GM12878 (cell line): Measurements from ENCODE around the gene FDXR. TPM values are rescaled to one million over a fixed set of nuclear protein-coding genes. Genes with fewer than 3 reads are reported as not detected.

Source experiments
- ATAC-seq: fragments of 200-7000 bp; cut with Tn5 transposase; 3 replicates; pipeline ENCODE4 v1.9.1; 2020; ENCODE audit warnings: mild to moderate bottlenecking, moderate library complexity
- BruUV-seq: library from RNA; stranded (reverse); fragments of 400-500 nt; replicated peaks from 2 replicates; lab custom pipeline; 2021; lab: Mats Ljungman, UMichigan
- CTCF ChIA-PET: fragments of 300-600 bp; sonication (Branson Sonifier 250); formaldehyde crosslinking; extraction: SDS; loops from one replicate; lab custom pipeline; 2021; ENCODE audit warnings: inconsistent platforms; lab: Yijun Ruan, JAX
- POLR2A ChIA-PET: fragments of 350-600 bp; formaldehyde crosslinking; extraction: SDS; loops from one replicate; lab custom pipeline; 2021; ENCODE audit warnings: inconsistent platforms; lab: Charles Lee
- RAD21 ChIA-PET: fragments of 300-600 bp; sonication (Branson Sonifier 250); formaldehyde crosslinking; loops from one replicate; lab custom pipeline; 2023; ENCODE audit warnings: antibody characterized with exemption; ENCODE audit not compliant: unreplicated experiment; lab: Charles Lee
- SMC1A ChIA-PET: fragments of 300-600 bp; sonication (Branson Sonifier 250); formaldehyde crosslinking; loops from one replicate; lab custom pipeline; 2023; ENCODE audit not compliant: unreplicated experiment, uncharacterized antibody; lab: Charles Lee
- DNase-seq: peaks from one replicate; pipeline ENCODE4 v3.0.0-alpha.2; 2011; ENCODE audit warnings: low read depth, low spot score
- FAIRE-seq: peaks from 3 replicates; lab custom pipeline; 2011; peaks lifted over from hg19 to GRCh38; lab: Jason Lieb, UNC
- H2AFZ ChIP-seq: 2 replicates; pipeline ENCODE4 v1.6.0; 2011; ENCODE audit warnings: low read depth, low read length, control low read depth; ENCODE audit not compliant: control insufficient read depth
- H3K27ac ChIP-seq: 2 replicates; pipeline ENCODE4 v1.5.1; 2011; ENCODE audit warnings: control low read depth; ENCODE audit not compliant: control insufficient read depth, insufficient read depth
- H3K27me3 ChIP-seq, 2 experiments: replicated peaks in 1 of 2; 2 replicates each; pipeline versions ENCODE4 v1.6.0 to v1.6.1; 2011; ENCODE audit warnings: low read length in 1 of 2; ENCODE audit not compliant: control insufficient read depth in 2 of 2, insufficient read depth in 2 of 2
- H3K36me3 ChIP-seq, 2 experiments: 2 replicates each; pipeline ENCODE4 v1.5.1; 2011; ENCODE audit warnings: low read length in 1 of 2; ENCODE audit not compliant: control insufficient read depth in 2 of 2, insufficient read depth in 2 of 2
- H3K4me1 ChIP-seq: 2 replicates; pipeline ENCODE4 v1.6.1; 2011; ENCODE audit warnings: mild to moderate bottlenecking, low read length, moderate library complexity, mixed read lengths; ENCODE audit not compliant: control insufficient read depth, insufficient read depth
- H3K4me2 ChIP-seq: 2 replicates; pipeline ENCODE4 v1.6.0; 2011; ENCODE audit warnings: control low read depth; ENCODE audit not compliant: control insufficient read depth, insufficient read depth
- H3K4me3 ChIP-seq: fragments of 200-600 bp; sonication (generic); 2 replicates; pipeline ENCODE4 v1.5.1; 2016
- H3K79me2 ChIP-seq: 2 replicates; pipeline ENCODE4 v1.6.0; 2011; ENCODE audit warnings: low read length; ENCODE audit not compliant: control insufficient read depth, insufficient read depth
- H3K9ac ChIP-seq: 2 replicates; pipeline ENCODE4 v1.8.0; 2011; ENCODE audit warnings: low read length, control low read depth, mixed read lengths; ENCODE audit not compliant: control insufficient read depth, insufficient read depth
- H3K9me3 ChIP-seq: replicated peaks from 3 replicates; pipeline ENCODE4 v1.5.1; 2011; ENCODE audit warnings: mild to moderate bottlenecking, low read length; ENCODE audit not compliant: control insufficient read depth, insufficient read depth
- H4K20me1 ChIP-seq: 2 replicates; pipeline ENCODE4 v1.6.0; 2011; ENCODE audit not compliant: control insufficient read depth, insufficient read depth
- BMI1 ChIP-seq: fragments of 450-650 bp; IDR thresholded peaks from 2 replicates; pipeline ENCODE4 v1.6.1; 2016; ENCODE audit warnings: mild to moderate bottlenecking, moderate library complexity, borderline replicate concordance
- CREM ChIP-seq: IDR thresholded peaks from 2 replicates; pipeline ENCODE4 v1.6.1; 2014; ENCODE audit warnings: antibody characterized with exemption, low read depth
- DPF2 ChIP-seq: fragments of 450-650 bp; IDR thresholded peaks from 2 replicates; pipeline ENCODE4 v1.6.1; 2017; ENCODE audit warnings: mild to moderate bottlenecking
- IKZF1 ChIP-seq: fragments of 450-650 bp; conservative IDR thresholded peaks from 2 replicates; pipeline ENCODE4 v1.6.1; 2017; ENCODE audit warnings: antibody characterized with exemption, mild to moderate bottlenecking
- IKZF2 ChIP-seq, 2 experiments: fragments of 450-650 bp; IDR thresholded peaks; 2 replicates each; pipeline ENCODE4 v1.6.1; 2017; ENCODE audit warnings: mild to moderate bottlenecking in 2 of 2, moderate library complexity in 2 of 2
- MTA3 ChIP-seq: IDR thresholded peaks from 2 replicates; pipeline ENCODE4 v1.6.1; 2012; ENCODE audit warnings: low read length, inconsistent platforms, borderline replicate concordance
- PKNOX1 ChIP-seq: fragments of 450-650 bp; IDR thresholded peaks from 2 replicates; pipeline ENCODE4 v1.6.1; 2016; ENCODE audit warnings: mild to moderate bottlenecking
- PML ChIP-seq: IDR thresholded peaks from 2 replicates; pipeline ENCODE4 v1.6.1; 2012; ENCODE audit warnings: low read length, inconsistent platforms
- RAD51 ChIP-seq: fragments of 450-650 bp; IDR thresholded peaks from 2 replicates; pipeline ENCODE4 v1.6.1; 2016; ENCODE audit warnings: moderate library complexity, mild to moderate bottlenecking, inconsistent platforms
- RELB ChIP-seq: fragments of 450-650 bp; IDR thresholded peaks from 2 replicates; pipeline ENCODE4 v1.6.1; 2017; ENCODE audit warnings: low read depth, mild to moderate bottlenecking, moderate library complexity
- SMAD1 ChIP-seq: fragments of 450-650 bp; IDR thresholded peaks from 2 replicates; pipeline ENCODE4 v1.6.1; 2018; ENCODE audit warnings: mild to moderate bottlenecking, low read depth; ENCODE audit not compliant: partially characterized antibody
- SP1 ChIP-seq: IDR thresholded peaks from one replicate; pipeline ENCODE4 v1.6.1; 2011; ENCODE audit warnings: low read depth, low read length
- SREBF2 ChIP-seq: IDR thresholded peaks from 2 replicates; pipeline ENCODE4 v1.6.1; 2012; ENCODE audit warnings: mild to moderate bottlenecking, low read length
- STAT1 ChIP-seq: fragments of 450-650 bp; conservative IDR thresholded peaks from 2 replicates; pipeline ENCODE4 v1.6.1; 2014; ENCODE audit warnings: antibody characterized with exemption, mild to moderate bottlenecking
- STAT3 ChIP-seq: IDR thresholded peaks from 2 replicates; pipeline ENCODE4 v1.6.1; 2011; ENCODE audit warnings: low read depth, low read length, improper control_type of control experiment
- SUPT20H ChIP-seq: IDR thresholded peaks from 2 replicates; pipeline ENCODE4 v1.6.1; 2011; ENCODE audit warnings: low read depth, mild to moderate bottlenecking, low read length, moderate library complexity, borderline replicate concordance; ENCODE audit not compliant: control insufficient read depth
- TCF12 ChIP-seq: IDR thresholded peaks from 2 replicates; pipeline ENCODE4 v1.6.1; 2011; ENCODE audit warnings: low read depth, mild to moderate bottlenecking, low read length
- ZBTB33 ChIP-seq: fragments of 450-650 bp; IDR thresholded peaks from 2 replicates; pipeline ENCODE4 v1.6.1; 2017; ENCODE audit warnings: mild to moderate bottlenecking
- ZNF274 ChIP-seq: IDR thresholded peaks from one replicate; pipeline ENCODE4 v1.8.0; 2011; ENCODE audit not compliant: insufficient read length, insufficient read depth
- ZNF384 ChIP-seq: IDR thresholded peaks from 2 replicates; pipeline ENCODE4 v1.6.1; 2012; ENCODE audit warnings: low read depth, mild to moderate bottlenecking, low read length, improper control_type of control experiment, borderline replicate concordance
- whole genome bisulfite sequencing: methylation state at CpG from one replicate; pipeline ENCODE4 v1.1.6; 2016; ENCODE audit warnings: low lambda C conversion rate; ENCODE audit not compliant: insufficient replicate concordance, insufficient coverage; ENCODE audit errors: missing lambda C conversion rate; 5-methylcytosine and 5-hydroxymethylcytosine counted together
- in situ Hi-C: fragments of 300-500 bp; cut with MboI; formaldehyde crosslinking; loops from 9 replicates; pipeline ENCODE4 v1.14.3; 2018; ENCODE audit warnings: mixed read lengths
- intact Hi-C: fragments of 100-400 bp; cut with micrococcal nuclease; formaldehyde crosslinking; loops from one replicate; pipeline ENCODE4 v1.14.2; 2022; ENCODE audit not compliant: unreplicated experiment
- polyA plus RNA-seq, 11 experiments: library from polyadenylated mRNA; depleted of rRNA in 4 of 11; unstranded in 6 of 11; stranded (reverse) in 5 of 11; fragments of >200 nt; fragmentation: Nextera tagmentation in 4 of 11; fragmentation: Illumina TruSeq in 1 of 11; extraction: Ambion mirVana in 4 of 11; extraction: Trizol in 1 of 11; gene quantifications; 1 replicate in 1 of 11; 2 replicates in 10 of 11; pipeline versions ENCODE4 v1.2.1 to v1.2.3, GENCODE V29; 2011 to 2016; ENCODE audit warnings: inconsistent platforms in 2 of 11, missing spikeins in 2 of 11, low read depth in 1 of 11
- total RNA-seq, 4 experiments: library from RNA; depleted of rRNA in 3 of 4; stranded (reverse); fragments of >200 nt in 3 of 4; fragmentation: Illumina TruSeq in 1 of 4; extraction: Trizol in 1 of 4; gene quantifications; 2 replicates each; pipeline versions ENCODE4 v1.2.1 to v1.2.3, GENCODE V29; 2013 to 2021

FDXR gene
- total and polyA plus RNA-seq, 10 of the 15 experiments (the other 5 are each of a cell fraction or from before 2014, with no cell fraction given): 0.85 to 162 (median 48.2) TPM

- ChIA-PET RAD21 (no interaction called here), SMC1A (no interaction called here), POLR2A (no interaction called here), CTCF (interaction anchor here (1.6 kb wide), 1 partner anchor 57 kb away, joined by 4 read pairs; no protein-coding TSS in a partner anchor)
- Histone ChIP-seq H3K36me3 (no peaks in the 10 kb centered on the region), H3K9ac (no peak overlapping the region), H3K27ac (no peak overlapping the region), H2AFZ (no peak overlapping the region), H3K4me2 (no peak overlapping the region), H3K4me1 (no peaks in the 10 kb centered on the region), H3K9me3 (no peaks in the 10 kb centered on the region), H3K4me3 (no peak overlapping the region), H4K20me1 (no peaks in the 10 kb centered on the region), H3K27me3 (peaks cover 0 to 3% of the 10 kb centered on the region in 2 experiments; a peak in 2 of 4 replicates), H3K79me2 (no peaks in the 10 kb centered on the region)
- 21% methylated on average over 6 of the region's 6 CpGs for WGBS
- DNase-seq (no peak), ATAC-seq (no peak), FAIRE-seq (no peak)
- intact Hi-C loops (no loop called here), in situ Hi-C loops (no loop called here)
- no peak for TF ChIP-seq IKZF1
- no peak for TF ChIP-seq TCF12
- TF ChIP-seq ZBTB33: no peak
- TF ChIP-seq SP1: no peak
- no peak for TF ChIP-seq STAT1
- TF ChIP-seq PKNOX1: no peak
- TF ChIP-seq STAT3: no peak
- no peak for TF ChIP-seq BMI1
- no peak for TF ChIP-seq PML
- TF ChIP-seq ZNF384: no peak
- TF ChIP-seq RAD51: no peak
- TF ChIP-seq RELB: no peak
- no peak for TF ChIP-seq SMAD1
- TF ChIP-seq SUPT20H: no peak
- no peak for TF ChIP-seq ZNF274
- TF ChIP-seq DPF2: no peak
- TF ChIP-seq CREM: no peak
- no peak for TF ChIP-seq IKZF2 (IDR thresholded peaks at IDR 0.05)
- no peak for TF ChIP-seq MTA3
- no peak for TF ChIP-seq SREBF2
- no TSS peak for BruUV-seq
Measured at GRCh38 chr17:74903671-74904070, 30.9 kb upstream of the FDXR start.
